ENCODE measurements around the gene FOSB.
"Not testable (repeated sequence)": the region's sequence is repeated elsewhere in the genome, so short reads cannot be mapped to it uniquely, and the experiment has no call there.

FOSB gene

GRCh38 chr19:45505996-45506245 lies 38.1 kb downstream of the FOSB start:
- DNase-seq (ENCODE audit: low read depth, low spot score) = no peak

GRCh38 chr19:45506246-45506988 lies 38.6 kb downstream of the FOSB start:
- DNase-seq (ENCODE audit: low read depth, low spot score) = peak; percentile 99

GRCh38 chr19:45506989-45507871 lies 39.4 kb downstream of the FOSB start, which contains the start of gene VASP:
VASP (plus strand) TSS chr19:45507479; CDS start chr19:45507772, 293 bp downstream.
- peak; percentile 80 for DNase-seq (ENCODE audit: low read depth, low spot score)

GRCh38 chr19:45507872-45508416 lies 40.1 kb downstream of the FOSB start:
- no peak for DNase-seq (ENCODE audit: low read depth, low spot score)

GRCh38 chr19:45508417-45508860 lies 40.6 kb downstream of the FOSB start:
- no peak for DNase-seq (ENCODE audit: low read depth, low spot score)

GRCh38 chr19:45508861-45509691 lies 41.3 kb downstream of the FOSB start:
- DNase-seq (ENCODE audit: low read depth, low spot score) = no peak

- DNase-seq (ENCODE audit: low read depth, low spot score) = no peak
These were observed 41.9 kb downstream of the FOSB start for GRCh38 chr19:45509692-45510015.

- not testable (repeated sequence) for DNase-seq (ENCODE audit: low read depth, low spot score)
These were observed 42.6 kb downstream of the FOSB start for GRCh38 chr19:45510352-45510751.

- DNase-seq (ENCODE audit: low read depth, low spot score) = no peak
These were observed 43.3 kb downstream of the FOSB start for GRCh38 chr19:45511074-45511473.

GRCh38 chr19:45512881-45513483 lies 45.2 kb downstream of the FOSB start:
- DNase-seq (ENCODE audit: low read depth, low spot score) = no peak

GRCh38 chr19:45514376-45515051 lies 46.7 kb downstream of the FOSB start:
- DNase-seq (ENCODE audit: low read depth, low spot score) = no peak

GRCh38 chr19:45515081-45515624 lies 47.4 kb downstream of the FOSB start:
- DNase-seq (ENCODE audit: low read depth, low spot score) = no peak

GRCh38 chr19:45515807-45516401 lies 48.1 kb downstream of the FOSB start:
- DNase-seq (ENCODE audit: low read depth, low spot score) = no peak

- no peak for DNase-seq (ENCODE audit: low read depth, low spot score)
These were observed 49.4 kb downstream of the FOSB start for GRCh38 chr19:45517238-45517637.

- no peak for DNase-seq (ENCODE audit: low read depth, low spot score)
These were observed 50.1 kb downstream of the FOSB start for GRCh38 chr19:45517641-45518468.

GRCh38 chr19:45518469-45518826 lies 50.7 kb downstream of the FOSB start:
- no peak for DNase-seq (ENCODE audit: low read depth, low spot score)

GRCh38 chr19:45522010-45522941 lies 54.5 kb downstream of the FOSB start:
- no peak for DNase-seq (ENCODE audit: low read depth, low spot score)

- peak; percentile 62 for DNase-seq (ENCODE audit: low read depth, low spot score)
These were observed 56.0 kb downstream of the FOSB start for GRCh38 chr19:45523642-45524256.
